Gastroesophageal sphincter (tissue), 3 donors: ENCODE measurements around the gene CAPN5.

Experiments
- POLR2A ChIP-seq, 2 donors: fragments of 450-650 bp; IDR thresholded peaks; one replicate each; pipeline ENCODE4 v1.6.1; 2017; ENCODE audit warnings: antibody characterized with exemption in 2 of 2, mild to moderate bottlenecking in 2 of 2, moderate library complexity in 1 of 2
- TF ChIP-seq, protein P1 (sequence below), 4 experiments: fragments of 200-600 bp in 2 of 4; fragments of 450-650 bp in 2 of 4; sonication (generic) in 1 of 4; IDR thresholded peaks; one replicate each; pipeline ENCODE4 v1.5.1; 2017 to 2019; ENCODE audit warnings: antibody characterized with exemption in 4 of 4, mild to moderate bottlenecking in 2 of 4, moderate library complexity in 2 of 4

DNA sequence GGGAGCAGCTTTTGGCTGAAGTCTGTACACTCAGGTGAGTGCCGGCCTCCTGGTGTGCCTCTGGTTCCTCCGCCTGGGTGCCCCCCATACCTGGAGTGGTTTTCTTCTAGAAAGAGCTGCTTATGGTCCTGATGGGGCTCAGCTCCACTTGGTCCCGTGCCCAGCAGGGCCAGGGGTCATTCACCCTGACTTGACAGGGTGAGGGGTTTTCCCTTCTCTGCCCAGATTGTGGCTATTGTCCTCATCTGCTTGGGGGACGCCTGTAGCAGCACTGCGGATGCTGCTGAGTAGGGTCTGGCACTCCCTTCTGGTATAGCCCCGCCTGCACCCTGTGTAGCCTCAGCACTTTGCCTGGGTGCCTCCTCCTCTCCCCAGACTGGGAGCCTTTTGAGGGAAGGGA lies 44.1 kb downstream of the CAPN5 start:
- TF ChIP-seq, protein P1, sequence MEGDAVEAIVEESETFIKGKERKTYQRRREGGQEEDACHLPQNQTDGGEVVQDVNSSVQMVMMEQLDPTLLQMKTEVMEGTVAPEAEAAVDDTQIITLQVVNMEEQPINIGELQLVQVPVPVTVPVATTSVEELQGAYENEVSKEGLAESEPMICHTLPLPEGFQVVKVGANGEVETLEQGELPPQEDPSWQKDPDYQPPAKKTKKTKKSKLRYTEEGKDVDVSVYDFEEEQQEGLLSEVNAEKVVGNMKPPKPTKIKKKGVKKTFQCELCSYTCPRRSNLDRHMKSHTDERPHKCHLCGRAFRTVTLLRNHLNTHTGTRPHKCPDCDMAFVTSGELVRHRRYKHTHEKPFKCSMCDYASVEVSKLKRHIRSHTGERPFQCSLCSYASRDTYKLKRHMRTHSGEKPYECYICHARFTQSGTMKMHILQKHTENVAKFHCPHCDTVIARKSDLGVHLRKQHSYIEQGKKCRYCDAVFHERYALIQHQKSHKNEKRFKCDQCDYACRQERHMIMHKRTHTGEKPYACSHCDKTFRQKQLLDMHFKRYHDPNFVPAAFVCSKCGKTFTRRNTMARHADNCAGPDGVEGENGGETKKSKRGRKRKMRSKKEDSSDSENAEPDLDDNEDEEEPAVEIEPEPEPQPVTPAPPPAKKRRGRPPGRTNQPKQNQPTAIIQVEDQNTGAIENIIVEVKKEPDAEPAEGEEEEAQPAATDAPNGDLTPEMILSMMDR (IDR thresholded peaks at IDR 0.05), result no peak
- no peak for TF ChIP-seq POLR2A (IDR thresholded peaks at IDR 0.05)
